Activated CD8-positive, alpha-beta T cell treated with anti-CD3 and anti-CD28 coated beads for 36 hours (primary cell): Measurements from ENCODE around the gene COL4A3. TPM values are rescaled to one million over a fixed set of nuclear protein-coding genes. Genes with fewer than 3 reads are reported as not detected.

Experiments
- ATAC-seq: fragments of 200-7000 bp; cut with Tn5 transposase; one replicate; pipeline ENCODE4 v1.10.0; 2021; ENCODE audit warnings: mild to moderate bottlenecking, moderate library complexity
- CTCF ChIA-PET: fragments of 350-600 bp; sonication (Branson Sonifier 250); formaldehyde crosslinking; loops from one replicate; lab custom pipeline; 2021; ENCODE audit warnings: antibody characterized with exemption; lab: Charles Lee
- POLR2A ChIA-PET: fragments of 350-600 bp; sonication (Branson Sonifier 250); formaldehyde crosslinking; loops from one replicate; lab custom pipeline; 2021; ENCODE audit warnings: antibody characterized with exemption; lab: Charles Lee
- DNase-seq: peaks from one replicate; pipeline ENCODE4 v3.0.0-alpha.2; 2020
- H3K27ac Mint-ChIP-seq: one replicate; pipeline ENCODE4 v1.8.0; 2021; ENCODE audit warnings: mild to moderate bottlenecking, mixed read lengths
- H3K27me3 Mint-ChIP-seq: one replicate; pipeline ENCODE4 v1.8.0; 2021; ENCODE audit warnings: mixed read lengths
- H3K36me3 Mint-ChIP-seq: one replicate; pipeline ENCODE4 v1.8.0; 2021; ENCODE audit warnings: low read depth, mixed read lengths
- H3K4me1 Mint-ChIP-seq: one replicate; pipeline ENCODE4 v1.8.0; 2021; ENCODE audit warnings: low read depth, mixed read lengths
- H3K4me3 Mint-ChIP-seq: one replicate; pipeline ENCODE4 v1.8.0; 2021; ENCODE audit warnings: mild to moderate bottlenecking, moderate library complexity, mixed read lengths
- H3K9me3 Mint-ChIP-seq: one replicate; pipeline ENCODE4 v1.8.0; 2021; ENCODE audit warnings: mixed read lengths
- CTCF ChIP-seq: fragments of 200-600 bp; IDR thresholded peaks from one replicate; pipeline ENCODE4 v1.8.0; 2022; ENCODE audit warnings: antibody characterized with exemption, mild to moderate bottlenecking
- intact Hi-C: fragments of 100-400 bp; cut with micrococcal nuclease; formaldehyde crosslinking; loops from one replicate; pipeline ENCODE4 v1.10.0; 2022
- total RNA-seq, 2 experiments: library from RNA; stranded (reverse); gene quantifications; one replicate each; pipeline ENCODE4 v1.2.3, GENCODE V29; 2021

COL4A3 gene
- total RNA-seq, 2 experiments from 2014 or later = not detected

- Mint-ChIP-seq H3K4me1 (peaks cover 6% of the 10 kb centered on the region), H3K36me3 (peaks cover 46% of the 10 kb centered on the region), H3K27ac (no peak overlapping the region), H3K4me3 (no peak overlapping the region), H3K27me3 (no peaks in the 10 kb centered on the region), H3K9me3 (no peaks in the 10 kb centered on the region)
- DNase-seq (no peak), ATAC-seq (no peak)
- ChIA-PET POLR2A (no interaction called here), CTCF (interaction anchor here (1.2 kb wide), 2 partner anchors 11 to 97 kb away, joined by 3 to 5 read pairs; no protein-coding TSS in a partner anchor)
- intact Hi-C loops = no loop called here
- no peak for TF ChIP-seq CTCF
These were observed 171.3 kb downstream of the COL4A3 start for GRCh38 chr2:227335713-227336112.

GRCh38 chr2:227337442-227337841 is 173.0 kb downstream of the COL4A3 start:
- H3K27ac Mint-ChIP-seq = no peak overlapping the region
- H3K36me3 Mint-ChIP-seq = peaks cover 36% of the 10 kb centered on the region
- no peaks in the 10 kb centered on the region for H3K27me3 Mint-ChIP-seq
- POLR2A ChIA-PET = interaction anchor here (0.6 kb wide), 1 partner anchor 34 kb away, joined by 4 read pairs; no protein-coding TSS in a partner anchor
- H3K4me3 Mint-ChIP-seq = no peak overlapping the region
- no peaks in the 10 kb centered on the region for H3K9me3 Mint-ChIP-seq
- no peak for DNase-seq
- intact Hi-C loops = no loop called here
- TF ChIP-seq CTCF = no peak
- no peak for ATAC-seq
- CTCF ChIA-PET = no interaction called here
- H3K4me1 Mint-ChIP-seq = peaks cover 6% of the 10 kb centered on the region

GRCh38 chr2:227339098-227339599 is 174.7 kb downstream of the COL4A3 start:
- peaks cover 35% of the 10 kb centered on the region for H3K36me3 Mint-ChIP-seq
- no peak overlapping the region for H3K27ac Mint-ChIP-seq
- CTCF ChIA-PET = no interaction called here
- ATAC-seq (no peak), DNase-seq (no peak)
- intact Hi-C loops = no loop called here
- no peaks in the 10 kb centered on the region for H3K9me3 Mint-ChIP-seq
- H3K4me3 Mint-ChIP-seq = no peak overlapping the region
- H3K27me3 Mint-ChIP-seq = no peaks in the 10 kb centered on the region
- H3K4me1 Mint-ChIP-seq = peaks cover 6% of the 10 kb centered on the region
- TF ChIP-seq CTCF = no peak
- POLR2A ChIA-PET = interaction anchor here (0.7 to 1.1 kb wide), 4 partner anchors 12 to 143 kb away, joined by 3 read pairs; no protein-coding TSS in a partner anchor

GRCh38 chr2:227340106-227340505 is 175.7 kb downstream of the COL4A3 start:
- no peak for DNase-seq
- no peak overlapping the region for H3K4me3 Mint-ChIP-seq
- H3K9me3 Mint-ChIP-seq = no peaks in the 10 kb centered on the region
- H3K27me3 Mint-ChIP-seq = no peaks in the 10 kb centered on the region
- intact Hi-C loops = no loop called here
- ChIA-PET CTCF (interaction anchor here (1.6 kb wide), 1 partner anchor 102 kb away, joined by 5 read pairs; no protein-coding TSS in a partner anchor), POLR2A (no interaction called here)
- H3K36me3 Mint-ChIP-seq = peaks cover 27% of the 10 kb centered on the region
- H3K27ac Mint-ChIP-seq = no peak overlapping the region
- H3K4me1 Mint-ChIP-seq = peaks cover 5% of the 10 kb centered on the region
- TF ChIP-seq CTCF = no peak
- no peak for ATAC-seq

- peaks cover 16% of the 10 kb centered on the region for H3K36me3 Mint-ChIP-seq
- intact Hi-C loops = no loop called here
- no peaks in the 10 kb centered on the region for H3K4me1 Mint-ChIP-seq
- ChIA-PET CTCF (interaction anchor here (1.0 kb wide), 1 partner anchor 103 kb away, joined by 4 read pairs; no protein-coding TSS in a partner anchor), POLR2A (no interaction called here)
- ATAC-seq (no peak), DNase-seq (no peak)
- TF ChIP-seq CTCF = no peak
- no peaks in the 10 kb centered on the region for H3K9me3 Mint-ChIP-seq
- no peak overlapping the region for H3K4me3 Mint-ChIP-seq
- no peak overlapping the region for H3K27ac Mint-ChIP-seq
- no peaks in the 10 kb centered on the region for H3K27me3 Mint-ChIP-seq
These were observed 177.1 kb downstream of the COL4A3 start for GRCh38 chr2:227341553-227341952.
